Lung (tissue), 12 donors: Measurements from ENCODE around the gene TAPT1. TPM values are rescaled to one million over a fixed set of nuclear protein-coding genes. Genes with fewer than 3 reads are reported as not detected.

Experiments used
- ATAC-seq: fragments of 200-7000 bp; cut with Tn5 transposase; one replicate; pipeline ENCODE4 v1.9.1; 2020; ENCODE audit warnings: moderate number of reproducible peaks; ENCODE audit not compliant: insufficient read depth, low FRiP score
- DNase-seq, 3 donors: peaks; one replicate each; pipeline ENCODE4 v3.0.0-alpha.2; 2013 to 2017
- H3K27ac ChIP-seq, 2 donors: one replicate each; pipeline ENCODE4 v1.5.1; 2013; ENCODE audit warnings: mild to moderate bottlenecking in 2 of 2, moderate library complexity in 2 of 2, control low read depth in 1 of 2, inconsistent platforms in 1 of 2, low read depth in 1 of 2, low read length in 1 of 2
- H3K27me3 ChIP-seq, 3 donors: one replicate each; pipeline ENCODE4 v1.5.1; 2013; ENCODE audit warnings: low read length in 2 of 3; ENCODE audit not compliant: control insufficient read depth in 3 of 3, insufficient read depth in 3 of 3
- H3K36me3 ChIP-seq, 4 donors: one replicate each; pipeline ENCODE4 v1.5.1; 2013; ENCODE audit warnings: low read length in 4 of 4, mild to moderate bottlenecking in 1 of 4, moderate library complexity in 1 of 4; ENCODE audit not compliant: control insufficient read depth in 4 of 4, insufficient read depth in 4 of 4
- H3K4me1 ChIP-seq, 5 donors: one replicate each; pipeline ENCODE4 v1.5.1; 2013; ENCODE audit warnings: low read length in 5 of 5, mild to moderate bottlenecking in 2 of 5, moderate library complexity in 1 of 5; ENCODE audit not compliant: control insufficient read depth in 5 of 5, insufficient read depth in 5 of 5
- H3K4me3 ChIP-seq: one replicate; pipeline ENCODE4 v1.5.1; 2013; ENCODE audit warnings: mild to moderate bottlenecking, control low read depth, moderate library complexity
- H3K9ac ChIP-seq, 2 donors: one replicate each; pipeline ENCODE4 v1.5.1; 2013; ENCODE audit warnings: low read length in 2 of 2, control low read depth in 1 of 2; ENCODE audit not compliant: insufficient read depth in 1 of 2
- H3K9me3 ChIP-seq, 4 donors: one replicate each; pipeline ENCODE4 v1.5.1; 2013; ENCODE audit warnings: low read length in 3 of 4, mild to moderate bottlenecking in 1 of 4, moderate library complexity in 1 of 4; ENCODE audit not compliant: control insufficient read depth in 4 of 4, insufficient read depth in 3 of 4
- WGBS, 2 donors: extraction: QIAGEN DNeasy Blood & Tissue Kit; methylation state at CpG; one replicate each; pipeline ENCODE4 v1.1.7; 2013; 5-methylcytosine and 5-hydroxymethylcytosine counted together
- polyA plus RNA-seq, 2 donors: library from polyadenylated mRNA; stranded (reverse); fragments of 200-250 nt; gene quantifications; one replicate each; pipeline ENCODE4 v1.2.1, GENCODE V29; 2013
- total RNA-seq, 2 donors: library from RNA; depleted of rRNA in 1 of 2; stranded (reverse); fragments of >200 nt in 1 of 2; gene quantifications; one replicate each; pipeline ENCODE4 v1.2.1, GENCODE V29; 2014 to 2021
- TF ChIP-seq, protein P1 (sequence below): IDR thresholded peaks from 2 replicates; pipeline ENCODE4 v1.5.1; 2012; ENCODE audit warnings: mild to moderate bottlenecking; ENCODE audit errors: control extremely low read depth, extremely low read depth
- donor health status: control.
- donor health status: control.
- donor health status: Bipolar disorder and iron deficiency.
- donor health status: healthy.
- donor health status: DM: yes; HTN: yes; CAD: no.

Gene TAPT1
- total and polyA plus RNA-seq, 4 donors, result 13.8 to 102 (median 30.2) TPM

DNA sequence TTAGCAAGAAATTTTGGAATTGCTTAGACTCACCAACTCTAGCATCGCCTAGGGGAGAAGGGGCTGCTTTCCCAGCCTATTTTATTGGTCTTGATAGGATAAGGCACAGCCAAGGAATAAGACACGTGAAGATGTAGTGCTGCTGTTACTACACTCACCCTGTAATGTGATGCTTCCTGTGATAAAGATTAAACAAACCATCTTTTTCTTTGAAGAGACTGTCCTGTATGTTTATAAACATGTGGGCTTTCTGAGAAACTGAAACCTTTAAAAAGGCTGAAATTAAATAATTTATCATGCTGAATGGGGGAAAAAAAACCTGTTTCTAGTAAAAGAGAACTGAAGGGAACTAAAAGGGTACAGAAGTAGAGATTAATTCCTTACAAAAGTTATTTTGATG lies 13.2 kb downstream of the TAPT1 start:
- 25 to 72% methylated on average over 2 of the region's 2 CpGs for WGBS, 2 donors
- Histone ChIP-seq H3K9ac (no peak overlapping the region), H3K4me3 (no peak overlapping the region), H3K9me3 (no peaks in the 10 kb centered on the region), H3K36me3 (peaks cover 0 to 6% (median 3%) of the 10 kb centered on the region in 4 donors), H3K27me3 (no peaks in the 10 kb centered on the region), H3K4me1 (peaks cover 0 to 30% (median 1%) of the 10 kb centered on the region in 5 donors), H3K27ac (no peak overlapping the region)
- DNase-seq (no peak), ATAC-seq (no peak)
- TF ChIP-seq, protein P1, sequence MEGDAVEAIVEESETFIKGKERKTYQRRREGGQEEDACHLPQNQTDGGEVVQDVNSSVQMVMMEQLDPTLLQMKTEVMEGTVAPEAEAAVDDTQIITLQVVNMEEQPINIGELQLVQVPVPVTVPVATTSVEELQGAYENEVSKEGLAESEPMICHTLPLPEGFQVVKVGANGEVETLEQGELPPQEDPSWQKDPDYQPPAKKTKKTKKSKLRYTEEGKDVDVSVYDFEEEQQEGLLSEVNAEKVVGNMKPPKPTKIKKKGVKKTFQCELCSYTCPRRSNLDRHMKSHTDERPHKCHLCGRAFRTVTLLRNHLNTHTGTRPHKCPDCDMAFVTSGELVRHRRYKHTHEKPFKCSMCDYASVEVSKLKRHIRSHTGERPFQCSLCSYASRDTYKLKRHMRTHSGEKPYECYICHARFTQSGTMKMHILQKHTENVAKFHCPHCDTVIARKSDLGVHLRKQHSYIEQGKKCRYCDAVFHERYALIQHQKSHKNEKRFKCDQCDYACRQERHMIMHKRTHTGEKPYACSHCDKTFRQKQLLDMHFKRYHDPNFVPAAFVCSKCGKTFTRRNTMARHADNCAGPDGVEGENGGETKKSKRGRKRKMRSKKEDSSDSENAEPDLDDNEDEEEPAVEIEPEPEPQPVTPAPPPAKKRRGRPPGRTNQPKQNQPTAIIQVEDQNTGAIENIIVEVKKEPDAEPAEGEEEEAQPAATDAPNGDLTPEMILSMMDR, result no peak

DNA sequence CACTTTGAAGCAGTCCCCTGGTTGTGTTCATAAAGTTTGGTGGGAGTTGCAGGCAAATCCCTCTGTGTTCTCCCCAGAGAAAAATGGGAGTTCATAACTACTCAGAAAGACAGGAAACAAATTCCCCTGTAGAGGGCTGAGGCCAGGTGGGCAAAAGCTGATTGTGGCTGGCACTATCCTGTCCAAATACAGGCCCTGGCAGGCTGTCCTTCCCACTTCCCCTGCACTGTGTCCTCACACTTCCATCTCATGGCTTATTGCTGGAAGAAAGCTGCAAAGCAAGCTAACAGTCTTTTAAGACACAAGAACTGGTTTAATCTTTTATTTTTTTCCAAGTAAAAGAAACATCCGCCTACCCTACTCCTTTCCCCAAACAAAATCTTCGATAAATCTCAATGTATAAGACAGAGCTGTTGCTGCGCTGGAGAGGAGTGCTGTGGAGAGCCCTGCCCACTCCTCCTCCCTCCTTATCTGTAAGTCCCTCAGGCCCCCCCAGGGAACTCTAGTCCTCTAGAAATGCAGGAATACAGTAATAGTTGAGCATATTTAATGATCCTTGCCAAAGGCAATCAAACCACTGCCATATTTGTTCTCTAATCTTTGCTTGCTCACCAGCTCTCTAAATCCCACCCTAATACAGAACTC lies 14.0 kb downstream of the TAPT1 start:
- Histone ChIP-seq H3K9me3 (no peaks in the 10 kb centered on the region), H3K27ac (no peak overlapping the region), H3K27me3 (no peaks in the 10 kb centered on the region), H3K36me3 (peaks cover 0 to 6% (median 2%) of the 10 kb centered on the region in 4 donors), H3K9ac (no peak overlapping the region), H3K4me3 (no peak overlapping the region), H3K4me1 (peaks cover 0 to 30% (median 1%) of the 10 kb centered on the region in 5 donors)
- TF ChIP-seq, protein P1, result no peak
- no peak for ATAC-seq
- WGBS, 2 donors, result 20 to 78% methylated on average over 3 of the region's 3 CpGs
- DNase-seq, result no peak

DNA sequence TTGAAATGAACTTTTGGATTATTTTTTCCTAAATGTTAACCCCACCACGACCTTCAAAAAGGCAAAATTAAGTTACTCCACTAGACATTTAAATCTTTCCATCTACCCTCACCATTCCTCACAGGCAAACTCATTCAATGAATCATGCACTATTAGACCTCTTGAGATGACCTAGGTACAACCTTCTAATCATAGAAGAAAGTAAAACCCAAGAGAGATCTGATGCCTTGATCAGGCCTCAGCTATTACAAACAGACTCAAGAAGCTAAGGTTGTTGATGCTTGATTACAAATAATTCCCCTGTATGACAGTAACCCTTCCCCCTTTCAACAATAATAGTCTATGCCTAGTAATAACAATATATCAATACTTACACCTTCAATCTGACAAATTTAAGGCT lies 18.9 kb downstream of the TAPT1 start:
- TF ChIP-seq, protein P1, result no peak
- H3K27me3 ChIP-seq, result no peaks in the 10 kb centered on the region
- H3K4me1 ChIP-seq, result peaks cover 0 to 7% (median 4%) of the 10 kb centered on the region in 5 donors
- no peak overlapping the region for H3K9ac ChIP-seq
- 92 to 93% methylated on average over 1 of the region's 1 CpG for WGBS, 2 donors
- no peak overlapping the region for H3K27ac ChIP-seq
- no peak for ATAC-seq
- peaks cover 0 to 11% (median 0%) of the 10 kb centered on the region in 4 donors for H3K36me3 ChIP-seq
- no peaks in the 10 kb centered on the region for H3K9me3 ChIP-seq
- H3K4me3 ChIP-seq, result no peak overlapping the region
- DNase-seq, result no peak

DNA sequence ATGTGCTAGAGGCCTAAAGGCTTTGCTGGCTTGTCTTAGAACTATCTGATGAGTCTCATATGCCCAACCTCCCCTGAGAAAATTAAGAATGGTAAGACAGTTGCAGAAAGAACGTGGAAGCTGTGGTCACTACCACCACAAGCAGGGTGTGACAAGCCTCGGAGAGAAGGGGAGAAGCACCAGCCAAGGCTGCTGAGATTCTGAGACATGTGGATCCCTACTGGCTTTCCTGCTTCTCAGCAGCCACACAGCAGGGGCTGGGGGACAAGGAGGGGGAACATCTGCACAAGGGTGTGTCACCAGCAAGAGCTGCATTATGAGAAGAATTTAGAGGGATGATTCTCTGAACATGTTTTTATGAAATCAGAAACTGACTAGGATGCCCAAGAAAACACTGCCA lies 19.4 kb downstream of the TAPT1 start:
- ATAC-seq (no peak), DNase-seq (no peak)
- no peaks in the 10 kb centered on the region for H3K27me3 ChIP-seq
- H3K4me3 ChIP-seq, result no peak overlapping the region
- WGBS, 2 donors, result 38 to 53% methylated on average over 2 of the region's 2 CpGs
- H3K36me3 ChIP-seq, result peaks cover 0 to 10% (median under 1%) of the 10 kb centered on the region in 4 donors
- no peaks in the 10 kb centered on the region for H3K9me3 ChIP-seq
- TF ChIP-seq, protein P1, result no peak
- H3K9ac ChIP-seq, result no peak overlapping the region
- peaks cover 0 to 7% (median under 1%) of the 10 kb centered on the region in 5 donors for H3K4me1 ChIP-seq
- H3K27ac ChIP-seq, result no peak overlapping the region
